ENCODE measurements around the gene ISYNA1. TPM values are rescaled to one million over a fixed set of nuclear protein-coding genes. Genes with fewer than 3 reads are reported as not detected.

Gene ISYNA1
- total and polyA plus RNA-seq, 2 of the 13 experiments (the other 11 are each of a cell fraction or from before 2014, with no cell fraction given) = 29.6 to 48.5 TPM

- TF ChIP-seq, protein P1, sequence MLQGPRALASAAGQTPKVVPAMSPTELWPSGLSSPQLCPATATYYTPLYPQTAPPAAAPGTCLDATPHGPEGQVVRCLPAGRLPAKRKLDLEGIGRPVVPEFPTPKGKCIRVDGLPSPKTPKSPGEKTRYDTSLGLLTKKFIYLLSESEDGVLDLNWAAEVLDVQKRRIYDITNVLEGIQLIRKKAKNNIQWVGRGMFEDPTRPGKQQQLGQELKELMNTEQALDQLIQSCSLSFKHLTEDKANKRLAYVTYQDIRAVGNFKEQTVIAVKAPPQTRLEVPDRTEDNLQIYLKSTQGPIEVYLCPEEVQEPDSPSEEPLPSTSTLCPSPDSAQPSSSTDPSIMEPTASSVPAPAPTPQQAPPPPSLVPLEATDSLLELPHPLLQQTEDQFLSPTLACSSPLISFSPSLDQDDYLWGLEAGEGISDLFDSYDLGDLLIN (CRISPR knock-in tag; IDR thresholded peaks at IDR 0.05; ENCODE audit: borderline replicate concordance) = no peak
- TF ChIP-seq ZNF737 (CRISPR knock-in tag; IDR thresholded peaks at IDR 0.05; ENCODE audit: borderline replicate concordance) (no peak), HOXA3 (CRISPR knock-in tag; IDR thresholded peaks at IDR 0.05) (no peak; the same call in 1 of the 2 replicates), ZNF281 (CRISPR knock-in tag; IDR thresholded peaks at IDR 0.05; ENCODE audit: borderline replicate concordance) (no peak), PAF1 (CRISPR knock-in tag; IDR thresholded peaks at IDR 0.05) (no peak), ZNF776 (CRISPR knock-in tag; IDR thresholded peaks at IDR 0.05) (no peak), HNF4G (IDR thresholded peaks at IDR 0.05; ENCODE audit: borderline replicate concordance, low read depth, low read length) (no peak), HNF4G (CRISPR knock-in tag; IDR thresholded peaks at IDR 0.05; ENCODE audit: borderline replicate concordance, low read depth) (no peak), MTF1 (CRISPR knock-in tag; IDR thresholded peaks at IDR 0.05) (no peak), MLXIP (CRISPR knock-in tag; IDR thresholded peaks at IDR 0.05; ENCODE audit: borderline replicate concordance) (no peak), ZNF253 (CRISPR knock-in tag; IDR thresholded peaks at IDR 0.05; ENCODE audit: borderline replicate concordance) (no peak), ZFP36L2 (CRISPR knock-in tag; IDR thresholded peaks at IDR 0.05) (no peak), ZSCAN21 (CRISPR knock-in tag; IDR thresholded peaks at IDR 0.05; ENCODE audit: borderline replicate concordance) (no peak; the same call in 1 of the 2 replicates), ZNF605 (CRISPR knock-in tag; IDR thresholded peaks at IDR 0.05) (no peak; the same call in 1 of the 2 replicates), CENPX (CRISPR knock-in tag; IDR thresholded peaks at IDR 0.05) (no peak)
- TF ChIP-seq, protein P2, sequence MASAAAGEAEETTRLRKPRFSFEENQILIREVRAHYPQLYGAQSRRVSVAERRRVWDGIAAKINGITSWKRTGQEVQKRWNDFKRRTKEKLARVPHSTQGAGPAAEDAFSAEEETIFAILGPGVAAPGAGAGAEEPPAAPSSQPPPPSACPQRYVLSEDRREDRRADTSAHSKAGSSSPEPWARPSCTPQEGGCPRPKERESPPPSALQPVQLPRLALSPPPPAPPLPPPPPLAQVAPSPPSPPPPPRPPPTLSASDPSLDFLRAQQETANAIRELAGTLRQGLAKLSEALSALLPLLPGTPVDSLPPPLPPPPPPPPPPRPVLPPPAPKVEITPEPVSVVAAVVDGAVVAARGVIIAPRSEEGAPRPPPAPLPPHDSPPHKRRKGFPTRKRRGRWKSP (CRISPR knock-in tag; IDR thresholded peaks at IDR 0.05) = no peak
- TF ChIP-seq, protein P3, sequence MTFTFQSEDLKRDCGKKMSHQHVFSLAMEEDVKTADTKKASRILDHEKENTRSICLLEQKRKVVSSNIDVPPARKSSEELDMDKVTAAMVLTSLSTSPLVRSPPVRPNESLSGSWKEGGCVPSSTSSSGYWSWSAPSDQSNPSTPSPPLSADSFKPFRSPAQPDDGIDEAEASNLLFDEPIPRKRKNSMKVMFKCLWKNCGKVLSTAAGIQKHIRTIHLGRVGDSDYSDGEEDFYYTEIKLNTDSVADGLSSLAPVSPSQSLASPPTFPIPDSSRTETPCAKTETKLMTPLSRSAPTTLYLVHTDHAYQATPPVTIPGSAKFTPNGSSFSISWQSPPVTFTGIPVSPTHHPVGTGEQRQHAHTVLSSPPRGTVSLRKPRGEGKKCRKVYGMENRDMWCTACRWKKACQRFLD (CRISPR knock-in tag; IDR thresholded peaks at IDR 0.05; ENCODE audit: borderline replicate concordance) = no peak
- TF ChIP-seq, protein P4, sequence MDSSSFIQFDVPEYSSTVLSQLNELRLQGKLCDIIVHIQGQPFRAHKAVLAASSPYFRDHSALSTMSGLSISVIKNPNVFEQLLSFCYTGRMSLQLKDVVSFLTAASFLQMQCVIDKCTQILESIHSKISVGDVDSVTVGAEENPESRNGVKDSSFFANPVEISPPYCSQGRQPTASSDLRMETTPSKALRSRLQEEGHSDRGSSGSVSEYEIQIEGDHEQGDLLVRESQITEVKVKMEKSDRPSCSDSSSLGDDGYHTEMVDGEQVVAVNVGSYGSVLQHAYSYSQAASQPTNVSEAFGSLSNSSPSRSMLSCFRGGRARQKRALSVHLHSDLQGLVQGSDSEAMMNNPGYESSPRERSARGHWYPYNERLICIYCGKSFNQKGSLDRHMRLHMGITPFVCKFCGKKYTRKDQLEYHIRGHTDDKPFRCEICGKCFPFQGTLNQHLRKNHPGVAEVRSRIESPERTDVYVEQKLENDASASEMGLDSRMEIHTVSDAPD (CRISPR knock-in tag; IDR thresholded peaks at IDR 0.05) = peak; percentile 73; the same call in 1 of the 2 replicates
These were observed 41.3 kb downstream of the ISYNA1 start (continued) for GRCh38 chr19:18396471-18397241.
